Stomach (tissue), 9 donors: ENCODE results near the gene ALX4. TPM values are rescaled to one million over a fixed set of nuclear protein-coding genes. Genes with fewer than 3 reads are reported as not detected.

Experiments
- DNase-seq, 2 donors: peaks; one replicate each; pipeline versions ENCODE4 v3.0.0 to v3.0.0-alpha.2; 2013 to 2019
- H3K27ac ChIP-seq, 5 donors: fragments of 200-600 bp in 4 of 5; sonication (generic) in 4 of 5; one replicate each; pipeline ENCODE4 v1.5.1; 2013 to 2019; ENCODE audit warnings: mild to moderate bottlenecking in 1 of 5, moderate library complexity in 1 of 5
- H3K27me3 ChIP-seq, 3 donors: fragments of 200-600 bp; sonication (generic); one replicate each; pipeline ENCODE4 v1.5.1; 2017 to 2019; ENCODE audit warnings: mixed run types in 1 of 3
- H3K36me3 ChIP-seq, 4 donors: fragments of 200-600 bp; sonication (generic); 1 replicate in 3 of 4; 2 replicates in 1 of 4; pipeline ENCODE4 v1.5.1; 2016 to 2019
- H3K4me1 ChIP-seq, 4 donors: fragments of 200-600 bp; sonication (generic); one replicate each; pipeline ENCODE4 v1.5.1; 2016 to 2019
- H3K4me3 ChIP-seq, 4 donors: fragments of 200-600 bp; sonication (generic) in 3 of 4; one replicate each; pipeline ENCODE4 v1.5.1; 2016 to 2019; ENCODE audit warnings: mild to moderate bottlenecking in 1 of 4
- H3K9me3 ChIP-seq, 4 donors: fragments of 200-600 bp; sonication (generic); one replicate each; pipeline ENCODE4 v1.5.1; 2016 to 2019
- EP300 ChIP-seq: sonication (generic); formaldehyde crosslinking; IDR thresholded peaks from one replicate; pipeline ENCODE4 v1.6.1; 2017; ENCODE audit warnings: antibody characterized with exemption
- POLR2A ChIP-seq, 4 donors: fragments of 450-650 bp; IDR thresholded peaks; one replicate each; pipeline ENCODE4 v1.6.1; 2016; ENCODE audit warnings: antibody characterized with exemption in 4 of 4, control low read depth in 2 of 4, mild to moderate bottlenecking in 1 of 4, moderate library complexity in 1 of 4
- POLR2AphosphoS5 ChIP-seq, 3 donors: sonication (generic); formaldehyde crosslinking; IDR thresholded peaks; one replicate each; pipeline ENCODE4 v1.6.1; 2016; ENCODE audit warnings: antibody characterized with exemption in 3 of 3
- WGBS, 5 donors: extraction: QIAGEN DNeasy Blood & Tissue Kit in 3 of 5; methylation state at CpG; one replicate each; pipeline versions ENCODE4 v1.1.5 to v1.1.7; 2013 to 2018; 5-methylcytosine and 5-hydroxymethylcytosine counted together
- intact Hi-C: fragments of 100-400 bp; cut with DNase I; formaldehyde crosslinking; loops from one replicate; pipeline ENCODE4 v1.15.1; 2023; ENCODE audit warnings: low total_unique reads
- polyA plus RNA-seq, 3 donors: library from polyadenylated mRNA; stranded (reverse); fragments of 200-250 nt; gene quantifications; one replicate each; pipeline ENCODE4 v1.2.3, GENCODE V29; 2013
- total RNA-seq, 5 donors: library from RNA; depleted of rRNA; stranded (reverse); fragments of >200 nt; gene quantifications; one replicate each; pipeline versions ENCODE4 v1.1.0 to v1.2.3, GENCODE V29; 2014 to 2016
- TF ChIP-seq, protein P1 (sequence below), 7 experiments: fragments of 450-650 bp in 4 of 7; fragments of 200-600 bp in 3 of 7; sonication (generic) in 3 of 7; IDR thresholded peaks; one replicate each; pipeline ENCODE4 v1.5.1; 2016 to 2019; ENCODE audit warnings: antibody characterized with exemption in 7 of 7, control low read depth in 2 of 7, mild to moderate bottlenecking in 1 of 7
- donor health status: healthy with polysubstance abuse.
- donor health status: Bipolar disorder and iron deficiency.
- donor health status: healthy.

Gene ALX4
- total and polyA plus RNA-seq, 8 donors, result not detected

DNA sequence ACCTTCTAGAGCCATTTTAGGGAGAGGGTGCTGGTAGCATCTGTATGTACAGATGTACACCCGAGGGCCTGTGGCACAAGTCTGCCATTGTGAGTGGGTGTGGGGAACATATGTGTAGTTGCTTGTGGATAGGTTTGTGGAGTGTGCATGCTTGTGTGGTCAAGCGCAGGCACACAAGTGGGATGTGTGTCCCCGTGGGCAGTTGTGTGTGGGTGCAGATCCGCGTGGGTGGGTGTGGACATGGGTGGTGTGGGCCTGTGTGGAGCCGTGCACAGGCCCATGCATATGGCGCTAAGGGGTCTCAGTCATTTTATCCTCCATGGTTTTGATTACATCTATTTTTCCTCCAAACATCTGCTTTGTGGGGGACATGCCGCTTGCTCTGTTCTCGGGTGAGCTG, 28.8 kb downstream of the ALX4 start:
- TF ChIP-seq POLR2A (IDR thresholded peaks at IDR 0.05) (no peak), EP300 (no peak), POLR2AphosphoS5 (IDR thresholded peaks at IDR 0.05) (no peak)
- TF ChIP-seq, protein P1, sequence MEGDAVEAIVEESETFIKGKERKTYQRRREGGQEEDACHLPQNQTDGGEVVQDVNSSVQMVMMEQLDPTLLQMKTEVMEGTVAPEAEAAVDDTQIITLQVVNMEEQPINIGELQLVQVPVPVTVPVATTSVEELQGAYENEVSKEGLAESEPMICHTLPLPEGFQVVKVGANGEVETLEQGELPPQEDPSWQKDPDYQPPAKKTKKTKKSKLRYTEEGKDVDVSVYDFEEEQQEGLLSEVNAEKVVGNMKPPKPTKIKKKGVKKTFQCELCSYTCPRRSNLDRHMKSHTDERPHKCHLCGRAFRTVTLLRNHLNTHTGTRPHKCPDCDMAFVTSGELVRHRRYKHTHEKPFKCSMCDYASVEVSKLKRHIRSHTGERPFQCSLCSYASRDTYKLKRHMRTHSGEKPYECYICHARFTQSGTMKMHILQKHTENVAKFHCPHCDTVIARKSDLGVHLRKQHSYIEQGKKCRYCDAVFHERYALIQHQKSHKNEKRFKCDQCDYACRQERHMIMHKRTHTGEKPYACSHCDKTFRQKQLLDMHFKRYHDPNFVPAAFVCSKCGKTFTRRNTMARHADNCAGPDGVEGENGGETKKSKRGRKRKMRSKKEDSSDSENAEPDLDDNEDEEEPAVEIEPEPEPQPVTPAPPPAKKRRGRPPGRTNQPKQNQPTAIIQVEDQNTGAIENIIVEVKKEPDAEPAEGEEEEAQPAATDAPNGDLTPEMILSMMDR (IDR thresholded peaks at IDR 0.05), result no peak
- Histone ChIP-seq H3K4me3 (no peak overlapping the region), H3K9me3 (no peaks in the 10 kb centered on the region), H3K27ac (no peak overlapping the region), H3K36me3 (no peaks in the 10 kb centered on the region), H3K27me3 (no peaks in the 10 kb centered on the region), H3K4me1 (no peaks in the 10 kb centered on the region)
- intact Hi-C loops, result no loop called here
- no peak for DNase-seq
- WGBS, 5 donors, result 83 to 97% (median 93%) methylated on average over 9 of the region's 9 CpGs

DNA sequence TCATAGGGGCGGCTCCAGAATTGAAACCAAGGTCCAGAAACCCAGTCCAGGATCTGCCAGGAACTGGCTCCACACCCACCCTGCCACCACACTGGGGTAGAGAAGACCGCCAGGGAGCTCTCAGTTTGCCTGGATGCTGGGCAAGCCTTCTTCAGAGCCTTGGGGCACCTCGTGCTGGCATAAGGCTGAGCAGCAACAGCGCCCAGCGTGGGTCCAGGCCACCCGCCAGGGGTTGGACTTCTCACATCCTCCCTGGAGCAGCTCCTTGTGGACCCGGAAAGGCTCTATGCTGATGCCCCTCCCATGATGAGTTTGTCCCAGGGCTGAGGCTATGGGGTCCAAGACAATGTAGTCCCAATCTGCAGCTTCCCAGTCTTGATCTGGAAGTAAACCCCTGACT, 29.7 kb downstream of the ALX4 start:
- no peaks in the 10 kb centered on the region for H3K36me3 ChIP-seq
- H3K27me3 ChIP-seq, result no peaks in the 10 kb centered on the region
- 80 to 92% (median 85%) methylated on average over 5 to 7 of the region's 7 CpGs for WGBS, 5 donors
- DNase-seq, result no peak
- TF ChIP-seq POLR2AphosphoS5 (IDR thresholded peaks at IDR 0.05) (no peak), EP300 (no peak), POLR2A (IDR thresholded peaks at IDR 0.05) (no peak)
- TF ChIP-seq, protein P1 (IDR thresholded peaks at IDR 0.05), result no peak
- intact Hi-C loops, result no loop called here
- H3K4me1 ChIP-seq, result no peaks in the 10 kb centered on the region
- no peak overlapping the region for H3K4me3 ChIP-seq
- H3K27ac ChIP-seq, result no peak overlapping the region
- no peaks in the 10 kb centered on the region for H3K9me3 ChIP-seq

DNA sequence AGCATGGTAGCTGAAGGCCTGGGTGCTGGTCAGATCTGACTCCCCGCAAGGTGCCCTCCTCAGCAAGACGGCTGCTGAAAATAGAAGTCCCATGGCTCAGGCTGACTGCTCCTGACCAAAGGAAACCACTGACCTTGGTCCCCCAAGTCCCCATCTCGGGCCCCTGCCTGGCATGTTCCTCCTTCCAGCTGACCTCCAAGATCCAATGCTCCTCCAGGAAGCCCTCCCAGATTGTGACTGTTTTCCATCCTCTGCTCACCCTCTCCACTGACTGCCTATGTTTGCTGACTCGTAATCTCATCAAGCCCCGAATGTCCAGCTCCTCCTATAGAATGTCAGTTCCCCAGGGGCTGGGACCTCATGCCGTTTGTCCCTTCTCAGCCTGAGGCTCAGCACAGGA, 30.5 kb downstream of the ALX4 start:
- no peaks in the 10 kb centered on the region for H3K27me3 ChIP-seq
- intact Hi-C loops, result no loop called here
- H3K9me3 ChIP-seq, result no peaks in the 10 kb centered on the region
- no peaks in the 10 kb centered on the region for H3K4me1 ChIP-seq
- no peaks in the 10 kb centered on the region for H3K36me3 ChIP-seq
- TF ChIP-seq POLR2A (IDR thresholded peaks at IDR 0.05), result no peak
- TF ChIP-seq, protein P1 (IDR thresholded peaks at IDR 0.05), result no peak
- TF ChIP-seq POLR2AphosphoS5 (IDR thresholded peaks at IDR 0.05), result no peak
- TF ChIP-seq EP300, result no peak
- H3K27ac ChIP-seq, result no peak overlapping the region
- H3K4me3 ChIP-seq, result no peak overlapping the region
- 71 to 84% (median 74%) methylated on average over 6 of the region's 6 CpGs for WGBS, 5 donors
- DNase-seq, result no peak

DNA sequence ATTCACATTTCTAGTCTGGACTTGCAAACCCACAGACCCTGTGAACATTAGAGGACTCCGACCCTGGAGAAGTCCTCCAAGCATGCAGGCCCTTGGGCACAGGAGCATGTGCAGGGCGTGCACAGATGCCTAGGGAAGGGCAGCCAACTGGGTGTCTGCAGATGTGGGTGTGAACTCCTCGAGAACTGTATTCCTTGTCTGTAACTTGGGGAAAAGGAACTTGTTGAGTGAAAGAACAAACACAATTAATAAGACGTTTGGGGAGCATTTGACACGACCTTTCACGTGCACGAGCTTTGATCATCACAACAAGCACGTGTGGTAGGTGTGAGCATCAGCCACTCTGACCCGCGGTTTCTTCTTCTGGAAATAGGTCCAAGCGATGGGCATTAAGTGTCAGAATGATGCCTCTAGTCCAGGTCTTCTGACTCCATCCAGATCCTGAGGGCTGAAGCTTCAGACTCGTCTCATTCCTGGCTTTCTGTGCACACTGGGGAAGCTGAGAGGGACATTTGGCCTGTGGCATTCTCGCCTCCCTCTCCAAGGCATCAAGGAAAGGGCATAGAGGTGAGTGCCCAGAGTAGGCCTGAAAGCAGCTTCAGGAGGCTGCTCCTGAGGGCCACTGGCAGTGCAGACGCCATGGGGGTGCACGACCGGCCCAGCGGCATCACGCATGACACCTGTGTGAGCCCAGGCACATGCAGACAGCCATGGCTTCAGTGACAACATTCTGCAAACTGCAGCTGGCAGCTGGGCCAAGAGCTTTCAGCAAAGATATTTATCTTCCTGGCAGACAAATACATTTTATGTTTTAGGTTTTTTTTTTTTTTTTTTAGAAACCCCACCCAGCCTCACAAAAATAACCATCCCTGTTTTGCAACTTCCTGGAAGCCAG, 32.5 kb downstream of the ALX4 start:
- TF ChIP-seq POLR2AphosphoS5 (IDR thresholded peaks at IDR 0.05) (no peak), POLR2A (IDR thresholded peaks at IDR 0.05) (no peak), EP300 (no peak)
- TF ChIP-seq, protein P1 (IDR thresholded peaks at IDR 0.05), result no peak
- Histone ChIP-seq H3K27me3 (no peaks in the 10 kb centered on the region), H3K36me3 (no peaks in the 10 kb centered on the region), H3K4me1 (no peaks in the 10 kb centered on the region), H3K4me3 (no peak overlapping the region), H3K9me3 (no peaks in the 10 kb centered on the region), H3K27ac (no peak overlapping the region)
- DNase-seq, result no peak
- intact Hi-C loops, result no loop called here
- 77 to 83% (median 79%) methylated on average over 17 to 18 of the region's 18 CpGs for WGBS, 5 donors
